SW 1271 (cell line): Measurements from ENCODE around the gene SGCE.

Source experiments
- DNase-seq, 2 experiments: peaks; one replicate each; lab custom pipeline; 2025; lab: John Stamatoyannopoulos, UW

The SGCE gene

GRCh38 chr7:94621120-94621519, 34.8 kb downstream of the SGCE start:
- DNase-seq, result no peak

DNA sequence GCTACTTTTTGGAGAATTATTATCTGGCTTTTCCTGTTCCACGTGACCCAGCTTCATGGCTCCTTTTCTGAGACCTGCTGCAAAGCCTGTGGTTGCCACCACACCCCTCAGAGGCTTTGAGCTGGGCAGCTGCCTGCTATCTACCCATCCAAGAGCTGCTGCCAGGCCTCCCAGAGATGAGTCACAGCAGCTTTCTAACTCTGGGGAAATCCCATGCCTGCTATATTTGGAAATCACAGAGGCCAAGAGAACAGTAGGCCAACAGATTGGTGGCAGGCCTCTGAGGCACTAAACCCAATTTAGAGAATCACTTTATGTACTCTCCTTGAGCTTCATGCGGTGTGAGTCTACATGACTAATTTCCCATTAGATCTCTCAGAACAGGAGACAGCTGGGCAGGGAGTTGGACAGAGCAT, 35.2 kb downstream of the SGCE start:
- DNase-seq, result peak; percentile 70 to 86

DNA sequence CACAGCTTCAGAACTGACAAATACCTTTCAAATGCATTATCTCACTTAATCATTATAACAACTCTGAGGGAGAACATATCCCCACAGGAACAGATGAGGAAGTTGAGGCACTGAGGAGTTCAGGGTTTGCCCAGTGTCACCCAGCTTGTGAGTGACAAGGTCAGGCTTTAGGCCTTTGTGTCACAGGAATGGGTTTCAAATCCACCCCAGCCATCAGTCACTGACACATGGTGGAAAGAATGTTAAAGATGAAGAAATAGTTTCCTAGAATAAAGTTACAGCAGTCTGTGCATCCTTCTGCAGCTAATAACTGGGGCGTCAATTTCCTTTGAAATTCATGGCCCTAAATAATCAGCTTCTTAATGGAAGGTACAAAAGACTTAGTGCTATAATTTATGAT, 37.8 kb downstream of the SGCE start:
- no peak for DNase-seq

- no peak for DNase-seq
Observed at GRCh38 chr7:94616855-94617254, 39.1 kb downstream of the SGCE start.

DNA sequence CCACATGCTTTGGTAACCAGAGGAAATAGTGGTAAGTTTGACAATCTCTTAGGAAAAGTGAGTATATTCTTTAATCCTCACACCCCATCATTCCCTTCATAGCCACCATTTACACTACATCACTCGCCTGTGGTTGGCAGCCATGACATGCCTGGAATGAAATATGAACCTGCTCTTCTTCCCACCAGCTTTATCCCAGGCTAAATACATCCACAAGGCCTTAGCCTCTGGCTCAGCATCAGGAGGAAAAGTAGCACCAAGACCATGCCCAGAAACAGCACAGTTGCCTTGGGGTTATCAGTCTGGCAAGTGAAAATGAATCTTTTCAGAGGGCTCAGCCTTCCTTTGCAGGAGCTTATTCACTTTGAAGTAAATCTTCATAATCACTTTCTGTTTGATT, 40.3 kb downstream of the SGCE start:
- no peak for DNase-seq

DNA sequence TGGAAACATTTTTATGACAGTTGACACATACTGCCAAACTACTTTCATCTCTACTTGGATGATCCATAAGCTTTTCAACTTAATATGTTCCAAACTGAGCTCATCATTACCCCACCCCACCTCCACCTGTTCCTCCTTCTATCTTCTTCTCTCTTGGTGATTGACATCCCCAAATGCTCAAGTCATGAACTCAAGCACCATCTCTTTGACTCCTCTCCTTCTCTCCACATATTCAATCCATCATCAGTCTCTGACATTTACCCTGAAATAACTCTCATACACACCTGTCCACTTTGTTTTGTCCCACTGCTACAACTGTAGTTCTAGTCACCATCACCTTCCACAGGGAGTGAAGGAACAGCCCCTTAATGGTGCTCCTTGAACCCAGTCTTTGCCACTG, 43.3 kb downstream of the SGCE start:
- DNase-seq, result no peak

GRCh38 chr7:94612253-94612652, 43.7 kb downstream of the SGCE start:
- DNase-seq, result no peak

- DNase-seq, result no peak
Observed at GRCh38 chr7:94609561-94609960, 46.4 kb downstream of the SGCE start.

GRCh38 chr7:94605031-94605430, 50.9 kb downstream of the SGCE start:
- no peak for DNase-seq

DNA sequence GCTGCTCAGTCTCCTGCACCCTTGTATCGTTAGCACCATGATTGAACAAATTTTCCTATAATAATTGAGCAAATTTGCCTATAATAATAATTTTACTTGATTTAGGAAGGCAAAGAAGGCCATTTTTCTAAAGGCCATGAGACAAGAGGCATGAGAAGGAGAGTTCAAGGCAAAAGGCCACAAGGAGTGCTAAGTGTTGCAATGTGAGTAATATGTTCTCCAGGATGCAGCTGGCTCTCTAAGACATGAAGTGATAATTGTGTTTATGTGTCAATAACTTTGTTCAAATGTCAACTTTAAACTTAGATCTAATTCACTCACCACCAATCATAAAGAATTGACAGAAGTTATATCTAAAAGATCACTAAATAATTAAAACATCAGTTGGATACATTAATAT, 53.8 kb downstream of the SGCE start:
- no peak for DNase-seq

DNA sequence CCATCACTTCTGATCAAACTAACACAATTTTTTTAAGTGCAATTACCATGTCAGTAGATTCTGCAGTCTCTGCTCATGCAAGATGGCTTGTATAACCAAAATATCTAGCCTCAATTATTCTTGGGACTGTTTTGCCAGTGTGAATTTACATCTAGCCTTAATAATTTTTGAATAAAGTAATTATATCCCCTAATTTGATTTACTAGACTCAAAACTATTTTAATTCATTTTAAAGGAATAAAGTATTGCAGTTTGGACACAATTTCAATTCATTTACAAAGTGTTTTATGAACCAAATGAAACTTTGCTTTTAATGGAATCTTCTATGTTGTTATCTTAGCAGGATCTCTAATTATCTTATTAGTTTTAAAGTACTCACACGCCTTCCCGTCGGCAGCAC, 55.7 kb downstream of the SGCE start:
- DNase-seq, result no peak

GRCh38 chr7:94595717-94596116, 60.2 kb downstream of the SGCE start:
- DNase-seq, result no peak

DNA sequence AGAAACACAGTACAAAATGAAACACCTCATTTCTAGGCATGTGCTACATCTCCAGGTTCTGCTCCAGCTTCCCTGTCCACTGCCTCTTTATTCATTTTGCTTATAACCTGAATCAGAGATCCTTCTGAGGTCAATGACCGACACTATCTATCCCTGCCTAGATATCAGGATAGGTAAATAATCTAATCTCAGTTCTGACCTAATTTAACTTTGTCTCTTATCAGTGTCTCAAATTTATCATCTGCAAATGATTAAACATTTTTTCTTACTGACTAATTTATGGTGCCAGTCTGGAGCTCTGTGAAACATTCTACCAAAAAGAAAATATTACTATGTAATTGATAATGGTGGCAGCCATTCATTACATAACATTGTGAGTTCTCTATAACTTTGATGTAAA, 61.1 kb downstream of the SGCE start:
- no peak for DNase-seq

DNA sequence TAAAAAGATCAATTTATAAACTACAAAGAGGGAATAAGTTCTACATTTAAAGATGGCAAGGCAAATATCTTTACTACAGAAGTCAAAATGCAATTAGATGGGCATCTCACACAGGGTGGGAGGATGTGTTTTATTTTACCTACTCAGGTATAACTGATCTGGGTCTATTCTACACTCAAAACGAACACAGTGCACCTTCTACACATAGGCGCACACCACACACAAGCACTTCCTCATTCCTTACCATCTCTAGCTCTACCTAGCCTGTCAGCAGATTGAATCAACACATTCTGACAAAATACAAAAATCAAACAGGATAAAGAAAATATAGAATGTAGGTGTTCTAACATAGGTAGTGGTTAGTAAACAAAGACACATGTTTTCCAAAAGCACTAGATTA, 64.8 kb downstream of the SGCE start:
- no peak for DNase-seq

DNA sequence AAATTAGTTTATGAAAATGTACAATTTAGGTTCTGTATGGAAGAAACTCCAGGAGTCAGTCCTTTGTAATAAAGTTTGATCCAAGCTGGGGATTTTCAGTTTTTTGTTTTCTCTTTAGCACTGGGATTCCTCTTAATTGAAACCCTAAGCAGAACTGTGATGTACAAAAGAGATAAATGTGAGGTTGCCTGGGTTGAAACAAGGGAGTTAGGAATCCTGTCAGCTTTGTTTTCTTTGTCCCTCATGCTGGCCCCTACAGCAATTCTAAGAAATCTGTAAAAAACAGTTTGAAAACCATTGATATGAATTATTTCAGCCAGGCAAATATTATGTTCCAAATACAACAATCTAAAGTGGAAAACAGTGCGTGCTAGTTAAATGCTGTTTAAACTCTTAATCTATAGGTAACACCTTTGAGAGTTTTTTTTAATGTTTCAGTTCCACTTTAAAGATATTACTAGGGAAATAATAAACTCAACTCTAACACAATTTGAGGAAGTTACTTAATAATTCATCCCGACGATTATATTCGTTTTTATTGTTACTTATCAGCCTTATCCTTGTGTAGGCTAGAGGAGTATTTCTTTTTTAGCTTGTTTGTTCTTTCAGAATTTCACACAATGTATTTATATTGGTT, 65.3 kb downstream of the SGCE start:
- DNase-seq, result no peak

- no peak for DNase-seq
Observed at GRCh38 chr7:94588075-94588474, 67.9 kb downstream of the SGCE start.

GRCh38 chr7:94584113-94584512, 71.8 kb downstream of the SGCE start:
- DNase-seq, result no peak

- DNase-seq, result peak in 1 of 2 experiments; percentile 14
Observed at GRCh38 chr7:94580601-94581000, 75.3 kb downstream of the SGCE start.

DNA sequence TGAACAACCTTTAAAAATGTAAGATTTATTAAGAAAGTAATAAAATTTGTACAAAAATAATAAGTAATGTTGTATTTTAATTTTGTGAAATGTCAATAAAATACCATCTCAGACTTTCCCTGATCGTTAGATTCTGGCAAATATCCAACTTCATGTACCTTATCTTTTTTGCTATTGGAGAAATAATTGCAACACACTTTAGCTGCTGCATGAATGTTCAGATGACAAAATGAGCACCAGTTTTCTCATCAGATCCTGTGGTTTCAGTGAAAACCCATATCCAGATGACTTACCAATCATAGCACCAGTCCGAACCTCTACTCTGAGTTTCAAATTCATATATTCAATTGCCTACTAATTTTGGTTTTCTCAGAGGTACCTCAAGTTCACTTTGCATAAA, 76.5 kb downstream of the SGCE start:
- no peak for DNase-seq

GRCh38 chr7:94578614-94579013, 77.3 kb downstream of the SGCE start:
- DNase-seq, result no peak

GRCh38 chr7:94577357-94577756, 78.6 kb downstream of the SGCE start:
- DNase-seq, result no peak

DNA sequence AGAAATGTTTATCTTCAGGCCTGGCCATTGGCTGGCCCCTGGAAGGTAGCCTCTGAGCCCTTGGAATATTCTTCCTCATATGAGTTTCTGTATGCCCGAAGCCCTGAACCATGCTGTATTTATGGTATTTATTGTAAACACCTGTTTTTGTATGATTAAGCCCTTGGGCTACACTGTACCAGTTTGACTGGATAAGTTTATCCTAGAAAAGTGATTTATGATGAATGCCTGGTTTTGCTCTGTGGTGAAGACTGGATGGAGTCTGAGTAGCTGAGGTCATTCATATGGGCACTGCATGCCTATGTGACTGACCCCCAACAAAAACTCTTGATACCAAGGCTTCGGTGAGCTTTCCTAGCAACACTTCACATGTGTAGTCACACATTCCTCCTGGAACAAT, 79.6 kb downstream of the SGCE start:
- DNase-seq, result no peak

DNA sequence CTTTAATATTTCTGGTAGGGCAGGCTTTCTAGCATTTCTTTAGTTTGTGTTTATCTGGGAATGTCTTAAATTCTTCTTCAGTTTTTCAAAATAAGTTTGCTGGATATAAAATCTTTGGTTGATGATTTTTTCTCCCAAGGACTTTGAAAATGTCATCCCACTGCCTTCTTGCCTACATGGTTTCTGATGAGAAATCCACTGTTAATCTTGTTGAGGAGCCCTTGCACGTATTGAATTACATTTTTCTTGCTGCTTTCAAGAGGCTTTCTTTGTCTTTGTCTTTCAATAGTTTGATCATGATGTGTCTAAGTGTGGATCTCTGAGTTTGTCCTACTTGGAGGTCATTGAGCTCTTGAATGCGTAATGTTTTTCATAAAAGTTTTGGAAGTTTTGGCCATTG, 80.3 kb downstream of the SGCE start:
- DNase-seq, result no peak

GRCh38 chr7:94571816-94572215, 84.1 kb downstream of the SGCE start:
- DNase-seq, result no peak

DNA sequence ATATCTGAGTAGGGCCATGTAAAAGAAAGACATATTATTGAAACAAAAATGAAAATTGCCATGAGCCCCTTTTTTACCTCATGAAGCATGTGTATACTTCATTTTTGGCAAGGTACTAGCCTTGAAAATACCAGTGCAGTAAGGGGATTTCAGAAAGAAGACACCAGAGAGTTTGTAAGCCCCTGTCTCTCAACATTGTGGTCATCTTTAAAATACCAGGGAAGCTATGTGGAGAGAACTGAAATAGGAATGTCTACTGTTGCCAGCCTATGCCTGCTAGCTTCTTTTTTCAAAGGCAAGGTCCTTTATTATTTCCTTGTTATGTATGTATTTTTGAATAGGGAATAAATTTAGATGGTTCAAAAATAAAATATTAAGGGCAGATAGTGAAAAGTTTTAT, 88.5 kb downstream of the SGCE start:
- no peak for DNase-seq
